CD4-positive, alpha-beta T cell treated with Interleukin-15 for 1 hour (primary cell): Measurements from ENCODE around the gene CLDN7.
A peak's percentile ranks its signal among the peaks of the same experiment; 100 is the strongest.

Source experiments
- DNase-seq: peaks from one replicate; pipeline ENCODE4 v3.0.0-alpha.2; 2020

CLDN7 gene

DNA sequence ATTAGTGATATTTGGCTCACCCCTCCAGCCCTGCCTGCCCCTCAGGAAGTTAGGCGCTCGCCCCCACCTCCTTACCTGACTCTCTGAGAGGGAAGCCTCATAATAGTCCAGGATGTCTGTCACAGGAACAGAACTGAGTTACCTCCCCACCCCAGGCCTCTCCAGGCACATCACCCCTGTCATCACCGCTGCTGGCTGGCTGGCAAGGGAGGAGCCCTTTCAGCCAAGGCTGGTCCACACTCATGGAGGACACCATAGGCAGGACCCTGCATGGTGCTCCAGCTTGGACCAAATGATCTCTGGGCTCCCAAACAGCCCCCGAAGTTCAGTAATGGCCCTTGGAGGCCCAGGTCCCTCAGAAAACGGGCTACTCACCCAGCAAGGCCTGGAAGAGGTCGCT, 44.1 kb downstream of the CLDN7 start:
- DNase-seq = no peak

DNA sequence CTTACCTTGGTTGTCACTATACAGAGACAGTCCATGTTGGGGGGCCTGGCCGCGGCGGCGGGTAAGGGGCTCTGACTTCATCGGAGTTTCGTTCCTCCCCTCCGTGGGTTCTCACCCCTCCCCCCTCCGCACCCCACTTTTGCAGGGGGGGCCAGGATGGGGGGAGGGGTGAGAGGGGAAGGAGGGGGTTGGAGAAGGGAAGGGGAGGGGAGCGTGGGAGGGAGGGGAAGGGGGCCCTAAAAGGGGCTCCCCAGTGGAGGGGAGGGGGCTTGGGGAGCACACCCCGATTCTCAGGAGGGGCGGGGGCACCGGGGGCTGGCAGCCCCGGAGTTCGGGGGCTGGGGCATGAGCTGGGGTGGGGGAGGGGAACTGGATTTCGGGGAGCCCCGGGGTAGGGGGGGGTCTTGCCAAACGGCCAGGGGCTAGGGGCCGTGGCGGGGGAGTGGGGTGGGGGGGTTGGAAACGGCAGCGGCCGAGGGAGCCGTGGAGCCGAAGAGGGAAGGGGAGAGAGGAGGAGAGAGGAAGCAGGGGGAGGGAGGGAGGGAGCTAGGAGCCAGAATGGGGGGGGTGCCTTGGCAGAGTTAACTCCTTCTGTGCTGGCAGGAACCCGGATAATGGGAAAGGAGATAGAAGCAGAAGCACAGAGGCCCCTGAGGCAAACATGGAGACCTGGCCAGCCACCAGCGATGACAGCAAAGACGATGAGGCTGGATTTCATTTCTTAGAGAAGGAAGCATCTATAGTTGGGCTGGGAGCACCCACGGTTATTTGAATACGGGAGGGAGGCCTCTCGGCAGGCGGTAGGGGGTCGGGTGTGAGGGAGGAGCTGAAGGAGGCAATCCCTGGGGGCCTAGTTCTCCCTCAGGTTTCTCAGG, 44.9 kb downstream of the CLDN7 start:
- peak; percentile 30 for DNase-seq

DNA sequence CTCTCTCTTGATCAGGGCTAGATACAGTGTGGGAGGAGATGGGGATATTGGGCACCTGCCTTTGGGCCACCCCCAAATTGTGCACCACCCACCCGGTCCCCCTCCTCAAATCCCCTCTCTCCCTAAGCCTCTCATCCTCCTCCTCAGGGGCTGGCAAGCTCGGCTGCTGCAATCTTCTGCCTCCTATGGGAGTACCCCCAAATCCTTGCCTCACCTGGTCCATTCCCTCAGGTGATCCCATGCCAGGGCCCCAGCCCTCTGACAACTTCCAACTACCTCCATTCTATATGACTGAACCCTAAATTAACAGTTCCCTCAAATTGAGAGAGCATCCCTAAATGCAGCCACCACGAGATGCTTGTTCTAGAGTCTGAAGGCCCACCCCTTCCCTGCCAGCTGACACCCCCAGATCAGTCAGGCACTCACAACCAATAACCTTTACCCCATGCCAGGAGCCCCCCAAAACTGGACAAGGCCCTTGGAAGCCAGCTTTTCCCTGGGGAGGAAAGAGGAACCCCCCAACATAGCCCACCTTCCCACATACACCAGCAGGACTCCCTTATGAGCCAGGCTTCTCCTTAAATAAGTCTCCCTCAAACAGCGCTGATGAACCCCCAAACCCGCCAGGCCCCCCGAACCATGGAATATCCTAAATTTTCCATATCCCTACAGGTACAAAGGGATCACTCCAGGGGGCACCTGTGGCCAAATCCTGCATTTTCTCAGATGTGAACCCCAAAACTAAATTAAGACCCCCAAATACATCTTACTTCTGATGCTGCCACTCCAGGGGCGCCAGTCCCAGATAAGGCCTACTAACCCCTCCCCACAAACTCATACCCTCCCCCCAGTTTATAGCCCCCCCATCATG, 45.8 kb downstream of the CLDN7 start:
- no peak for DNase-seq

DNA sequence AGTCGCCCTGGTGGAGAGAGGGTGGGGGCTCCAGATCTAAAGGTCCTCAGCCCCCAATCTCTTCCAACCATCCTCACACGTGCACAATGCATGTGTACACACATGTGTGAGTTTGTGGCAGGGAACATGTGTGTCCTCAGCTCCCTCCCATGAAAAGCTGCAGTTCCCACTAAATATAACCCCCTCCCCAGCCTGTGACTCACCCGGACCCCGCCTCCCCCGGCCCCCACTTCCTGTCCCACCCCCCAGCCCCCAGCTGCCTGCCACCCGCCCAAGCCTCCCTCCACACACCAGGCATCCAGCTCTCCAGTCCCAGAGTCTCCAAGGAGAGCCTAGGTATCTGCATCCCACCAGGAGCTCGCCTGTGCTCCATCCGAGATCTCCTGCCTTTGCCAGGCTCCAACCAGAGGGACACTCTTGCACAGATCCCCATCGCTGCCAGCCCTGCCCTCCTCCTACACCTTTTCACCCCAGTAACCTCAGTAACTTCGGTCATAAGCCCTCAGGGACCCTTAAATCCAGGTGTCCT, 46.6 kb downstream of the CLDN7 start:
- no peak for DNase-seq

DNA sequence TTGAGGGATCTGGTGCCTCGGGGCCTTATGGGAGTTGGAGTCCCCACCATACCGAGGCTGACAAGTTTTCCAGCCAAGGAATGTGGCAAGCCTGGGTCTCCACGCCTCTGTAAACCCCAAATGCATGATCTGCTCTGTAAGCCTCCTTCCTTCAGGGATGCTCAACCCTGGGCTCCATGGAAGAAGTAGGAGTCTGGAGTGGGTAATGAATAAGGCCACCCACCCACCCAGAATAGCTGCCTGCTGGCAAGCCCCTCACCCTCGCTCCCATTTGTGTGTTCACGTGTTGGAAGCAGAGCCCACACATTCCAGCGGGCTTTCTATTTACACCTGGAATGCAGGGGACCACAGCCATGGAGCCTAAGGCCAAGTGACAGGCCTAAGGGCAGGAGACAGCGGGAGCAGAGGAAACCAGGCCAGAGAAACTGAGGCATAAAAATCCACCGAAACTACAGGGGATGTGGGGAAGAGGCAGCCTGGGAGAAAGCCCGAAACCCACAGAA, 47.1 kb downstream of the CLDN7 start:
- DNase-seq = no peak

DNA sequence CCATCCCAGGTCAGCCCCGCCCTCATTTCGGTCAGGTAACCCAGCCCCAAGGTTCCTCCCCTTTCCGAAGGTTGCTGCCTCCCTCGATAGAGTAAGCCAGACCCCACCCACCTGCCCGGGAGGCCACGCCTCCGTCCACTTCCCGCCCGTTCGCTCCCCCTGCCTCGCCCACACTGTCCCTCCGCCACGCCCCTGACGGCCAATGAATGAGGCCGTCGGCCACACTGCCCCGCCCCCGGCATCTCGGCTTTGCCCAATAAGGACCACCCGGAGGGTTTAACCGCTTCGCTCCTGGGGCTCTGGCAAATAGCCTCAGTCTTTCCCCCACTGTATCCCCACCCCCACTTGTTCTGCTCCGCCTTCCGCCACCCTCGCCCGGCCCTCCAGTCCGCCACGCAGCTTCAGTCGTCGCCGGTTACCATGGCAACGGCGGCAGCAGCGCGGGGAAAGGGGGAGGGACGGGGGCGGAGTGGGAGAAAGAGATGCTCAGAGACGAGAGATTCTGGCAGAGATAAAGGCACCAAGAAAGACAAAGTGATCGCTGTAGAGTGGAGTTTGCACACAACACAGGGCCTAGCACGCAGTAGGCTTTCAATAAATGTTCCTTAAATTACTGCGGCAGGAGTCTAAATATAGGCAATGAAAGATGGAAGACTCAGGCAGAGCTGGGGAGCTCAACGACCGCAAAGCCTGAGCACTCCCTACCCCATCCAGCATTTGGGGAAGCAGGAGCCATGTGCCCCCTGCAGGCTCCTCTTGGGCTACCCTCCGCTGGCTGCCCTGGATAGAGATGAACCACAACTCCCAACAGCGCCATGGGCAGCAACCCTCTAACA, 47.8 kb downstream of the CLDN7 start:
- DNase-seq = peak; percentile 99

DNA sequence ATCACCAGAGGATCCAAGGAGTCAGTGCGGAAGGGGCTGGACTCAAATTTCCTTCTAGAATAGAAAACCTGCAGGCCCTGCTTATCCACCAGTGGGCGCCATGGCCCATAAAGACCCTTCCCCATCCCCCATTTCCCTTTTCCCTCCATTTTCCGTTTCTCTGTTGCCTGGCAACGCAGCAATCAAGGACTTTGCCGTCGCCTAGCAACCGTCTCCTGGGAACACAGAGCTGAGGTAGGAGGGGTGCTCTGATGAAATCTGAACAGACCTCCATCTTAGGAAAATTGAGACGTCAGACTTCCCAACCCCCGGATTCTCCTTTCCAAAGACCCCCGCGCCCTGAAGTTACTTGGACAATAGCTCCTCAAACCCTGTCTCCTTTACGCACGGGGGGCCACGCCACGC, 48.4 kb downstream of the CLDN7 start:
- peak; percentile 91 for DNase-seq

DNA sequence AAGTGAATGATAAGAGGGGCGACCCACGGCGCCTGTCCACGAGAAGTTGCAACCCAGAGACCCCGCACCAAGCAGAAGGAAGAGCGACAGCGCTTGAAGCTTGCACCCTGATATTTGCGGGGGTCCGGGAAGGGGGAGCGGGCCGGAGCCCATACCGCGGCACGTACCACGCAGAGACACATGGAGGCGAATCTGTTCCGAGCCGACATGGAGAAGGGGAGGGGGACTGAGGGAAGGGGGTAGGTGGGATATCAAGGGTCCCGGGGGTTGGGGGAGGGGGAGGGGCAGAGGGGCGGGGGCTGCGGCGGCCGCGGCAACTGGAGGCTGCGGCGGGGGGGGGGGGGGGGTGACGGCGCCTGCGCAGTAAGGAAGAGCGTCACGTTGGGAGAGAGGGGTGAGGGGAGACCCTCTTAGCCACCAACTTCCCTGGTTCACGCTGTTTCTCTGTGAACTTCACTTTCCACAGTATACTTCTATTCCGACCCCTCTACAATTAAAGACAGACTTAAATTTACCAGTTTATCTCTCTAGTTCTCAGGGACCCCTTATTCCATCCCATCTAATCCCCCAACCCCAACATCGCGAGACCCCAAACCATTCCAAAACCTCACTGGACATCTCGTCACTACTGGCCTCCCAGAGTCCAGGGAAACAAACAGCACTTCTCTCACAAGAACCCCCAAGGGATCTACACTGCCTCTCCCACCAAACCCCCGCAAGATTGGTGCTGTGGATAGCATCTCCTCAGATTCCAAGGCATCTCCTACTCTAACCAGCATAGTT, 50.6 kb downstream of the CLDN7 start:
- DNase-seq = no peak
